C4-2B (cell line): ENCODE results near the gene RNU6-1.

Source experiments
- CTCF ChIP-seq: fragments of 450-650 bp; conservative IDR thresholded peaks from 2 replicates; pipeline ENCODE4 v1.5.1; 2017; ENCODE audit warnings: mild to moderate bottlenecking
- ZFX ChIP-seq: fragments of 450-650 bp; IDR thresholded peaks from 2 replicates; pipeline ENCODE4 v1.6.1; 2017

- TF ChIP-seq CTCF: no peak
- no peak for TF ChIP-seq ZFX
Observed at GRCh38 chr15:67820992-67821783, 18.7 kb downstream of the RNU6-1 start.
